CD1c-positive myeloid dendritic cell (primary cell): ENCODE measurements around the gene MEOX2.

ENCODE experiments used
- DNase-seq: peaks from one replicate; pipeline ENCODE4 v3.0.0-alpha.2; 2016; ENCODE audit errors: extremely low spot score

MEOX2 gene

DNA sequence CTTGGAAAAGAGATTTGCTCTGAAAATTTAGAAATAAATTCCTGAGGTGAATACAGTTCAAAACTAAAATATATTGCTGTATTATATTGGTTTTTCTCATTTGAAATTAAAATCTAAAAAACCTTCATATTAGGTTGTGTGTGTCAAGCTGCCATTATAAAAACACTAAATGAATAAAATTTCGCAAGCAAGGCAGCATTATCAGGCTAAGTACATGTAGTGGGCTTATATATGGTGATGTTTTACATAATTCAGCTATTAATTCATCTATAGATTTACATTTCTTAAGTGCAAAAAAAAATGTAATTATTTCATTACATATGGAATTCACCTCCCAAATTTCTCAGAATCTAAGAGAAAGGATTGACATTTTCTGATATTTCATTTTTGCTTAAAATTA is 5.3 kb downstream of the MEOX2 start:
- DNase-seq, result no peak

- no peak for DNase-seq
These were observed 6.0 kb downstream of the MEOX2 start for GRCh38 chr7:15680446-15680845.

- DNase-seq, result no peak
These were observed 7.2 kb downstream of the MEOX2 start for GRCh38 chr7:15679306-15679705.

DNA sequence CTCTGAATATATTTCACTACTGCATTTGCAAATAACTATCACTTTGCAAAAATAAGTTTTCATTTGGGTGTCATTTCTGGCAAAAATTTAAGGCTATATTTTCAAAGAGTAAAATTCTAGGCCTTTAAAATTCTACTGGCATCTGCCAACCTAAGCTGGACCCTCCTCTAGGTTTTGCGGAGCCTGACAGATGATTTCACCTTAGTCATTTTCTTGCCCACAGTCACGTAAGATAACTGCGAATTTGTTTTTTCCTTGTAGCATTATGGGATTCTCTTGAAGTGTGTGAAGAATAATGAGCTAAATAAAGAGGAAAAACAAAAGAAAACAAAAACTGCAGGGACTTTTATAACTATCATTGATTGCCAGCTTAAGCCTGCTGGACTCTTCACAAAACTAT is 7.8 kb downstream of the MEOX2 start:
- DNase-seq, result no peak

DNA sequence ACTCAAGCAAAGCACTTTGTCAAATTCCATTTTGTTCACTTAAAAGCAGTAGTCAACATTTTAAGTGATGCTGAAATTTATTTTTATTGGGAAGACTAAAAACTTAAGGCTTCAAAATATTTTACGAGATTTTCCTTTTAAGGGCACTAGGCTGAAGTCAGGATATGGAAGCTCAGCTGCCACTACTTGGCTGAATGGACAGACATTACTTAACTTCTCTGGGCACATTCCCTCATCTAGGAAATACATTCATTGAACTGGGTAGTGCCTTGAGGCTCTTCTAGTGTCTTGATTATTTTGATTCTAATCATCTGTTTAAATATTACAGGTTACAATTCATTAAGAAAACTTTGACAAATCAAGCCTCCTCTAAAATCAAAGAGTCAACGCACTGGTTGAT is 11.1 kb downstream of the MEOX2 start:
- DNase-seq, result no peak

DNA sequence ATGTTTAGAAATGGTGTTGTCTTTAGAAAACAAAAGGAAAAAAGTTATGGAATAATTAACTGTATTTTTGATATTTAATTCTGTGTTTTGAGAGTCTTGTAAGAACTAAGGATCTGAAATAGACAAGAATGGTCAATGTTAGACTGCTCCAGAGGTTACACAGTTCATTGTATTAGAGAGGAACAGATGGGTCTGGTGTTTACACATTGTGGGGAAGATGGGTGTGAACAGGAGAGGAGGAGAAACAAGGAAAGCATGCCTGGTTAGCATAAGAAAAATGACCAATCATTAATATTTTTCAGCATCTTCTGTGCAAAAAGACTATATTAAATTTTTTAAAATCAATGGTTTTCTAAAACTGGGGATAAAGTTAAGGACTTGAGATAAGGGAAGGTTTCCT is 11.9 kb downstream of the MEOX2 start:
- no peak for DNase-seq

DNA sequence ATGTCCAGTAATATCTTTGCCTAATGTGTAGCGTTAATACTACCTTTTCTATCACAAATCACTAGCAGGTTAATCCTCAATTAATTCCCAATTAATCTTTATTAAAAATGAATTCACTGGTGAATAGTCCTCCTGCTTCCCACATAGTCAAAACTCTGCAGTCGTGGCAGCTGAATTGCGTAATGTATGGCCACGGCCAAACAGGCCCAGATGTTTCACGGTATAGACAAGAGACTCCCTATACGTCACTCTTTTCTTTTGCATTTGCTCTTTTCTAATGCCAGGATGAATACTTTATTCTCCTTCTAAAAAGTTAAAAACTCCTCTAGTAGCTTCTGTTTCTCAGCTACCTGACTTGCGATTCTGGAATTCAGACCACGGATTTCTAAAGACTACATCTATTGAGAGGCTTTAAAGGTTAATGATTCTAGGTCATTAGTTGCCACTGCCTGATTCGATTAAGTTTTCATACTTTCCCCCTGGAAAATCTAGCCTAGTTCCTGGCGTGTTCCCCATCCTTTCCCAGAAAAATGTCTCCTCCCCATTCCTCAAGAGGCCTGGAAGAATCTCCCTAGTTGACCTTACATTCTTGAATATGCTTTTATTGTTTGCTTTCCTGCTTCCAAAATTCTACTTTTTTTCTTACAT is 16.9 kb downstream of the MEOX2 start:
- no peak for DNase-seq

DNA sequence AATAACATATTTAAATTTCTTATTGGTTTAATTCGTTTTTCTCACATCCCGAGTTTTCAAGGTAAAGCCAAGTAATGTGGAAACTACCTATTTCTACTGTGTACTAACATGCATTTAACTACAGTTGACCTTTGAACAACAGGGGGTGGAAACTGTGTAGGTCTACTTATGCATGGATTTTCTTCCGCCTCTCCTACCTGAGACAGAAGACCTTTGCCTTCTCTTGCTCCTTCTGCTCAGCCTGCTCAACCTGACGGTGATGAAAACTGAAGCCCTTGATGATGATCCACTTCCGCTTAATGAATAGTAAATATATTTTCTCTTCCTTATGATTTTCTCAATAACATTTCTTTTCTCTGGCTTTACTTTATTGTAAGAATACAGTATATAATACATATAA is 18.5 kb downstream of the MEOX2 start:
- DNase-seq, result no peak

- no peak for DNase-seq
These were observed 24.0 kb downstream of the MEOX2 start for GRCh38 chr7:15662451-15662850.

- no peak for DNase-seq
These were observed 28.2 kb downstream of the MEOX2 start for GRCh38 chr7:15658247-15658646.

- no peak for DNase-seq
These were observed 33.6 kb downstream of the MEOX2 start for GRCh38 chr7:15652776-15653290.

DNA sequence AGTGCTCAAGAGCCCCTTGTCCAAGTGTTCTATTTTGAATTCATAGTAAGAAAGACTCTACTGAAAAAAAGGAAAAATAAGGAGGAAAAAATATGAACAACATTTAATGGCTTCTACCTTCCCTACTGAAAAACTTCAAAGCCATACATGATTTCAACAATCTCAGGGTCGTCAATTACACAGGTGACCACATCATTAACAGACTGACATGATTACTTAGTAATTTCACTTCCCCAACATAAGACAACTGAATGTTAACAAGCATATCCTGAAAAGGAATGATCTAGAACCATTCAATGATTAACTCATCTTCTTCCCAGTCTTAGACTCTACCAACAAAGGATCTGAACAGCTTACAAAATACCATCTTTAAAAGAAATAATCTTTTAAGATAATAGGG is 34.8 kb downstream of the MEOX2 start:
- no peak for DNase-seq

GRCh38 chr7:15650787-15651186 is 35.7 kb downstream of the MEOX2 start:
- no peak for DNase-seq

- DNase-seq, result no peak
These were observed 38.0 kb downstream of the MEOX2 start for GRCh38 chr7:15648461-15648961.

- no peak for DNase-seq
These were observed 39.2 kb downstream of the MEOX2 start for GRCh38 chr7:15647309-15647708.

DNA sequence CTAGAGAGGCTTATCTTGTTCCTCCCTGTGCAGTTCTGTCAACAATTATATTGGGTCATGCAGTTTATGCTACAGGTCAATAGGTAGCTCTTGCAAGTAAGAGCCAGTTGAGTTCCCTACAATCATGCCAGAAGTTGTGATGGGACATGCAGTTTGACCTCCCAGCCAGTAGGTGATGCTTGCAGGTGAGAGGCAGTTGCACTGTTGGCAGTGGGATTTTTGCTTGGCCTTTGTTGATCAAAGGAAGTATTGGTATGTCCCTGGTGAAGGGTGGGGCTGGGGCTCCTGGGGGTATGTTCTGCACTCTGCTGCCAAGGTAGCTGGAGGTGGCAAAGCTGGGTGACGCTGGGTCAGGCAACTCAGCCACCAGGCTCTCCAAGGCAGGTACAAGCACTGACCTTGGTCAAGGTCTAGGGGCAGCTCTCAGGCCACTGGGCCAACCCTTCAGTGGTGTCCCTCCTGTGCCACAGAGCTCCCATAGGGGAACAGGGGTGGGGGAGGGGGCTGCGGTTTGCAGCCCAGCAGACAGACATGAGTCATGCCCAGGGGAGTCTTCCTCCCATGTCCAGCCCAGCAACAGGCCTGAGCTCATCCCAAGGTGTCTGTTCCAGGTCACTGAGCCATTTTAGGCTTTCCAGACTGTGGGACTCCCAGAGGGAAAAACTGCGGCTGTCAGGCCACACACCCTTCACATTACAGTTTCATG is 43.3 kb downstream of the MEOX2 start:
- DNase-seq, result no peak

GRCh38 chr7:15628876-15629275 is 57.6 kb downstream of the MEOX2 start:
- DNase-seq, result no peak

DNA sequence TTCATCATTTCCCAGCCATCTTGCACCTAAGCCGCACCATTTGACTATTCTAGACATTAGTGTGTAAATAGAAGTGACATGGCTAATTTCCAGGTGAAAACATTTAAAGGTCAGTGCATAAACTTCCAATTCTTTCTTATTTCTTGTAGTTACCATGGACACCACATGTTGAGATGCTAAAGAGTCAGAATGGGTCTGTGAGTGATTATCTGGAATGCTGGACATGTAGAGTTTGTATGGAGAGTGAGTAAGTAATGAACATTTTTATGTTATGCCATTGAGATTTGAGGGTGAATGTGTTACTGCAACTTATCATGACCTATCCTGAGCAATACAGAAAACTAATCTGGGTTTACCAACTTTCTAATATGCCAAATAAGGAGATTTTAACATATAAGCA is 60.4 kb downstream of the MEOX2 start:
- no peak for DNase-seq

GRCh38 chr7:15625466-15625865 is 61.0 kb downstream of the MEOX2 start:
- no peak for DNase-seq

- no peak for DNase-seq
These were observed 65.0 kb downstream of the MEOX2 start for GRCh38 chr7:15621468-15621867.

- DNase-seq, result no peak
These were observed 65.8 kb downstream of the MEOX2 start for GRCh38 chr7:15620491-15621185.

DNA sequence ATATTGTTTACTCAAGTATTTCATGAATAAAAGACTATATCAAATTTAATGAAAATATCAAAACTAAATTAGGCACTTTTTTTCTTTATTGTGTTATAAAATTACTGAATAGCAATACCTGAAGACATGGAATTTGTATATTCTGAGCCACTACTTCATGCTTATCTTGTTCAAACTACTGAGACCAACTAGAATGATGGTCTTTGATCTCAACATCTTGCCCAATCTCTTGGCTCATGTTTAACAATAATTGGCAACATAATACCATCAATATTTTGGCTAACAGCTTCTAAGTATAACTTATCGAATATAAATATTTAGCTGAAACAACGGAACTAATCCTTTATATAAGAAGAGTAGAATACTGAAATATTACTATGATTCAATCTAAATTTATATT is 68.2 kb downstream of the MEOX2 start:
- no peak for DNase-seq

DNA sequence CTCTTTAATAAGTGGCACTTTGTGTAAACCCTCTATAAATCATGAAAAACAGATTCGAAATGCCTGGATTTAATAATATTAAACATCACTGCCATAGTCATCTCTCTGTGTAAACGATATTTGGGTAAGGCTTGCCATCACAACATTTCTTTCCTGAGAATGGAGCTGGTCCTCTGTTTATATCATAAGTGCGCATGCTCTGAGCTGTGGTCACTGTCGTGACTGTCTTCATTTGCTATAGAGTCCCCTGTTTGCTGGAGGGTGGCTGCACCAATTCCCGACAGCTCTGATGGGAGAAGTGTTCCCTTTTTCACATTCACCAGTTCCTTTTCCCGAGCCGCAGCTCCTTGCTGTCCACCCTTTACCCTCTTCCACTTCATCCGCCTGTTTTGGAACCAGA is 74.3 kb downstream of the MEOX2 start:
- DNase-seq, result no peak
